IMR-90 (cell line): ENCODE measurements around the gene OPTN.

Experiments
- BHLHE40 ChIP-seq: fragments of 150-350 bp; IDR thresholded peaks from 2 replicates; pipeline ENCODE4 v1.6.1; 2016; ENCODE audit warnings: mild to moderate bottlenecking, low read depth, low read length
- CEBPB ChIP-seq: IDR thresholded peaks from 2 replicates; pipeline ENCODE4 v1.6.1; 2012; ENCODE audit warnings: low read depth, low read length, improper control_type of control experiment
- FOS ChIP-seq: fragments of 150-350 bp; IDR thresholded peaks from 2 replicates; pipeline ENCODE4 v1.6.1; 2016; ENCODE audit warnings: low read depth, low read length
- MAFK ChIP-seq: IDR thresholded peaks from 2 replicates; pipeline ENCODE4 v1.6.1; 2012; ENCODE audit warnings: low read depth, low read length, improper control_type of control experiment
- MAZ ChIP-seq: IDR thresholded peaks from 2 replicates; pipeline ENCODE4 v1.6.1; 2012; ENCODE audit warnings: low read depth, mild to moderate bottlenecking, low read length, improper control_type of control experiment, moderate library complexity, borderline replicate concordance
- MXI1 ChIP-seq: IDR thresholded peaks from 2 replicates; pipeline ENCODE4 v1.6.1; 2012; ENCODE audit warnings: low read depth, mild to moderate bottlenecking, low read length, moderate library complexity, borderline replicate concordance
- POLR2A ChIP-seq: IDR thresholded peaks from 2 replicates; pipeline ENCODE4 v1.6.1; 2012; ENCODE audit warnings: mild to moderate bottlenecking, low read depth, low read length
- RAD21 ChIP-seq: IDR thresholded peaks from 2 replicates; pipeline ENCODE4 v1.6.1; 2012; ENCODE audit warnings: low read length, improper control_type of control experiment
- RCOR1 ChIP-seq: IDR thresholded peaks from 2 replicates; pipeline ENCODE4 v1.6.1; 2012; ENCODE audit warnings: mild to moderate bottlenecking, low read length, improper control_type of control experiment; ENCODE audit not compliant: insufficient replicate concordance
- RFX5 ChIP-seq: IDR thresholded peaks from 2 replicates; pipeline ENCODE4 v1.8.0; 2012; ENCODE audit warnings: low read depth, mild to moderate bottlenecking, low read length, moderate library complexity
- SMC3 ChIP-seq: fragments of 150-350 bp; IDR thresholded peaks from 2 replicates; pipeline ENCODE4 v1.6.1; 2016; ENCODE audit warnings: low read depth, mild to moderate bottlenecking, antibody characterized with exemption, low read length, moderate library complexity
- TF ChIP-seq, protein P1 (sequence below): conservative IDR thresholded peaks from 2 replicates; pipeline ENCODE4 v1.5.1; 2012; ENCODE audit warnings: mild to moderate bottlenecking, low read depth, low read length, improper control_type of control experiment
- TF ChIP-seq, protein P2 (sequence below): fragments of 150-350 bp; IDR thresholded peaks from 2 replicates; pipeline ENCODE4 v1.6.1; 2016; ENCODE audit warnings: low read depth, mild to moderate bottlenecking, low read length, moderate library complexity, borderline replicate concordance
- TF ChIP-seq, protein P3 (sequence below): fragments of 150-350 bp; IDR thresholded peaks from 2 replicates; pipeline ENCODE4 v1.6.1; 2017; ENCODE audit warnings: mild to moderate bottlenecking, antibody characterized with exemption, low read length, low read depth

DNA sequence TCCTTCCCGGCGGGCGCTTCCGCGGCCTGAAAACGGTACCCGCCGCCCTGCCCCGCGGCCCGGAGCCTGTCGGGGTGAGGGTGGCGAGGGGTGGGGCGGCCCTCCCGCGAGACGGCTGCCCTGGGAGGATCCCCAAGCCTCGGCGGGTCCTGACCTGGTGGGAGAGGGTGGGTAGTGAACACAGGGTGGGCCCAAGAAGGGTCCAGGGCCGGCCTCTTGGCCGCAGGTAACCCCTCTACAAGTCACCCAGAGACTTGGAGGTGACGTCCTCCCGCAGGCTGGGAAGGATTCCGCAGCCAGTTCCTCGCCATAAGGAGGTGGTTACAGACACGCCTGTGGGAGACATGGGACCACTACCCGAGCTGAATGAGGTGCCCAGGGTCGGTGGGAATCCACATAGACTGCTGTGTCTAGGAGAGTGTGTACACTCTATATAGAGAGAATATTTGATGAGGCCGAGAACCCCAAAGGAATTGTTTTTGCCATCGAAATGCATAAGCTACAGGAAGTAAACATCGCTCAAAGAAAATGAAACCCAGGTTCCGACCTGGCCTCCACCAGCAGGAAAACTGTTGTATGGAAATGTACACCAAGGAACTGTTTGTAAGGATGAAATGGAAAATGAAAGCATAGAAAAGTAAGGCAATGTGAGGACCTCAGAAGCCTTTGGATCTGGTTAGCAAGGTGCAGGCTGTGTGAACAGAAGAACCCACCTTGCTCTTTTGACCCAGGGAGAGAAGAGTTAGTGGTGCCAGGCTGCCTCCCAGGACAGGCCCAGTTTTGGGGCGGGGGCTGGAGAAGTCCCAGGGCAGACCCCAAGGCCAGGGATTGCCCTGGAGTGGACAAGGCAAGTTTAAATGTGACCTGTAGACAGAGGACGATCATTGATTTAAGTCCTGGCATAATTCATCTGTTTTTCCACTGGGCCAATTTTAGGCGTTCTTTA, 659 bp downstream of the OPTN start:
- TF ChIP-seq, protein P1, sequence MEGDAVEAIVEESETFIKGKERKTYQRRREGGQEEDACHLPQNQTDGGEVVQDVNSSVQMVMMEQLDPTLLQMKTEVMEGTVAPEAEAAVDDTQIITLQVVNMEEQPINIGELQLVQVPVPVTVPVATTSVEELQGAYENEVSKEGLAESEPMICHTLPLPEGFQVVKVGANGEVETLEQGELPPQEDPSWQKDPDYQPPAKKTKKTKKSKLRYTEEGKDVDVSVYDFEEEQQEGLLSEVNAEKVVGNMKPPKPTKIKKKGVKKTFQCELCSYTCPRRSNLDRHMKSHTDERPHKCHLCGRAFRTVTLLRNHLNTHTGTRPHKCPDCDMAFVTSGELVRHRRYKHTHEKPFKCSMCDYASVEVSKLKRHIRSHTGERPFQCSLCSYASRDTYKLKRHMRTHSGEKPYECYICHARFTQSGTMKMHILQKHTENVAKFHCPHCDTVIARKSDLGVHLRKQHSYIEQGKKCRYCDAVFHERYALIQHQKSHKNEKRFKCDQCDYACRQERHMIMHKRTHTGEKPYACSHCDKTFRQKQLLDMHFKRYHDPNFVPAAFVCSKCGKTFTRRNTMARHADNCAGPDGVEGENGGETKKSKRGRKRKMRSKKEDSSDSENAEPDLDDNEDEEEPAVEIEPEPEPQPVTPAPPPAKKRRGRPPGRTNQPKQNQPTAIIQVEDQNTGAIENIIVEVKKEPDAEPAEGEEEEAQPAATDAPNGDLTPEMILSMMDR: no peak
- TF ChIP-seq, protein P2, sequence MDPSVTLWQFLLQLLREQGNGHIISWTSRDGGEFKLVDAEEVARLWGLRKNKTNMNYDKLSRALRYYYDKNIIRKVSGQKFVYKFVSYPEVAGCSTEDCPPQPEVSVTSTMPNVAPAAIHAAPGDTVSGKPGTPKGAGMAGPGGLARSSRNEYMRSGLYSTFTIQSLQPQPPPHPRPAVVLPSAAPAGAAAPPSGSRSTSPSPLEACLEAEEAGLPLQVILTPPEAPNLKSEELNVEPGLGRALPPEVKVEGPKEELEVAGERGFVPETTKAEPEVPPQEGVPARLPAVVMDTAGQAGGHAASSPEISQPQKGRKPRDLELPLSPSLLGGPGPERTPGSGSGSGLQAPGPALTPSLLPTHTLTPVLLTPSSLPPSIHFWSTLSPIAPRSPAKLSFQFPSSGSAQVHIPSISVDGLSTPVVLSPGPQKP: no peak
- TF ChIP-seq BHLHE40 (no peak), MXI1 (peak; percentile 32; the same call in 1 of the 2 replicates), SMC3 (no peak), RCOR1 (no peak), POLR2A (no peak; the same call in none of the 2 replicates), MAFK (no peak), RFX5 (no peak), RAD21 (no peak), CEBPB (no peak), FOS (no peak), MAZ (no peak)
- TF ChIP-seq, protein P3, sequence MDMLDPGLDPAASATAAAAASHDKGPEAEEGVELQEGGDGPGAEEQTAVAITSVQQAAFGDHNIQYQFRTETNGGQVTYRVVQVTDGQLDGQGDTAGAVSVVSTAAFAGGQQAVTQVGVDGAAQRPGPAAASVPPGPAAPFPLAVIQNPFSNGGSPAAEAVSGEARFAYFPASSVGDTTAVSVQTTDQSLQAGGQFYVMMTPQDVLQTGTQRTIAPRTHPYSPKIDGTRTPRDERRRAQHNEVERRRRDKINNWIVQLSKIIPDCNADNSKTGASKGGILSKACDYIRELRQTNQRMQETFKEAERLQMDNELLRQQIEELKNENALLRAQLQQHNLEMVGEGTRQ: no peak
